Measurements from ENCODE around the gene GCM1. TPM values are rescaled to one million over a fixed set of nuclear protein-coding genes. Genes with fewer than 3 reads are reported as not detected.

The GCM1 gene
- total RNA-seq, 6 experiments from 2014 or later = not detected

DNA sequence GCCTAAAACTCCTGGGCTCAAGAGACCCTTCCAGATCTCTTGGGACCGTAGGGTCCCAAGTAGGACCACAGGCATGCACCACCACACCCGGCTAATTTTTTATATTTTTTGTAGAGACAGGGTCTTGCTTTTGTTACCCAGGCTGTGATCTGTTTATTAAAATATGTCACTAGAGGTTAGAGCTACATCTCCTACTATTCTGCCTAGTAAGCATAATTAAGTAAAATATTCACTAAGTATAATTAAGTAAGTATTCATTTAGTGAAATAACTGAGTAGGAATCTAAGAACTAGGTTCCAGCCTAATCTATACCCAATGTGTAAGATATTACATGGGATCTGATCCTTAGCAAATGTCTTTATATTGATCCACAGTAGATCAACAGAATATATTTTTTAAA is 40.2 kb upstream of the GCM1 start:
- Histone ChIP-seq H3K4me1 (peaks cover 0 to 17% (median 6%) of the 10 kb centered on the region in 4 donors), H3K27ac (peak overlapping the region in 2 of 3 donors; percentile 3 to 16), H3K4me3 (no peak overlapping the region), H3K27me3 (no peaks in the 10 kb centered on the region), H3K9me3 (no peaks in the 10 kb centered on the region), H3K36me3 (no peaks in the 10 kb centered on the region)
- no peak for ATAC-seq
- TF ChIP-seq, protein P1, sequence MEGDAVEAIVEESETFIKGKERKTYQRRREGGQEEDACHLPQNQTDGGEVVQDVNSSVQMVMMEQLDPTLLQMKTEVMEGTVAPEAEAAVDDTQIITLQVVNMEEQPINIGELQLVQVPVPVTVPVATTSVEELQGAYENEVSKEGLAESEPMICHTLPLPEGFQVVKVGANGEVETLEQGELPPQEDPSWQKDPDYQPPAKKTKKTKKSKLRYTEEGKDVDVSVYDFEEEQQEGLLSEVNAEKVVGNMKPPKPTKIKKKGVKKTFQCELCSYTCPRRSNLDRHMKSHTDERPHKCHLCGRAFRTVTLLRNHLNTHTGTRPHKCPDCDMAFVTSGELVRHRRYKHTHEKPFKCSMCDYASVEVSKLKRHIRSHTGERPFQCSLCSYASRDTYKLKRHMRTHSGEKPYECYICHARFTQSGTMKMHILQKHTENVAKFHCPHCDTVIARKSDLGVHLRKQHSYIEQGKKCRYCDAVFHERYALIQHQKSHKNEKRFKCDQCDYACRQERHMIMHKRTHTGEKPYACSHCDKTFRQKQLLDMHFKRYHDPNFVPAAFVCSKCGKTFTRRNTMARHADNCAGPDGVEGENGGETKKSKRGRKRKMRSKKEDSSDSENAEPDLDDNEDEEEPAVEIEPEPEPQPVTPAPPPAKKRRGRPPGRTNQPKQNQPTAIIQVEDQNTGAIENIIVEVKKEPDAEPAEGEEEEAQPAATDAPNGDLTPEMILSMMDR (IDR thresholded peaks at IDR 0.05) = no peak
- no peak for TF ChIP-seq POLR2A (IDR thresholded peaks at IDR 0.05)
- intact Hi-C loops (cut with DNase I) = no loop called here
- no peak for DNase-seq
- 100% methylated on average over 2 of the region's 2 CpGs for WGBS (ENCODE audit: insufficient coverage, low coverage, low lambda C conversion rate, missing lambda C conversion rate)

DNA sequence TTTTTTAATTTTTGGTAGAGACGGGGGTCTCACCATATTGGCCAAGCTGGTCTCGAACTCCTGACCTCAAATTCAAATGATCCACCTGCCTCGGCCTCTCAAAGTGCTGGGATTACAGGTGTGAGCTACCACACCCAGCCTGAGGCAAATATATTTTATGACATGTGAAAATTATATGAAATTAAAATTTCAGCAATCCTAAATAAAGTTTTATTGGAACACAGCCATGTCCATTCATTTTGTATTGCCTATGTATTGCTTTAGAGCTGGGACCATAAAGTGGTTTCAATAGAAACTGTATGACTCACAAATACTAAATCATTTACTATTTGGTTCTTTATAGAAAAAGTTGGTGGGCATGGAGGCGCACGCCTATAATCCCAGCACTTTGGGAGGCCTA is 32.0 kb upstream of the GCM1 start:
- 93% methylated on average over 5 of the region's 5 CpGs for WGBS (ENCODE audit: insufficient coverage, low coverage, low lambda C conversion rate, missing lambda C conversion rate)
- no peaks in the 10 kb centered on the region for H3K4me1 ChIP-seq
- H3K27me3 ChIP-seq = no peaks in the 10 kb centered on the region
- TF ChIP-seq, protein P1 (IDR thresholded peaks at IDR 0.05) = no peak
- no peak for TF ChIP-seq POLR2A (IDR thresholded peaks at IDR 0.05)
- no peak for ATAC-seq
- no peaks in the 10 kb centered on the region for H3K9me3 ChIP-seq
- H3K36me3 ChIP-seq = no peaks in the 10 kb centered on the region
- H3K4me3 ChIP-seq = no peak overlapping the region
- intact Hi-C loops (cut with DNase I) = no loop called here
- DNase-seq = no peak
- H3K27ac ChIP-seq = no peak overlapping the region

DNA sequence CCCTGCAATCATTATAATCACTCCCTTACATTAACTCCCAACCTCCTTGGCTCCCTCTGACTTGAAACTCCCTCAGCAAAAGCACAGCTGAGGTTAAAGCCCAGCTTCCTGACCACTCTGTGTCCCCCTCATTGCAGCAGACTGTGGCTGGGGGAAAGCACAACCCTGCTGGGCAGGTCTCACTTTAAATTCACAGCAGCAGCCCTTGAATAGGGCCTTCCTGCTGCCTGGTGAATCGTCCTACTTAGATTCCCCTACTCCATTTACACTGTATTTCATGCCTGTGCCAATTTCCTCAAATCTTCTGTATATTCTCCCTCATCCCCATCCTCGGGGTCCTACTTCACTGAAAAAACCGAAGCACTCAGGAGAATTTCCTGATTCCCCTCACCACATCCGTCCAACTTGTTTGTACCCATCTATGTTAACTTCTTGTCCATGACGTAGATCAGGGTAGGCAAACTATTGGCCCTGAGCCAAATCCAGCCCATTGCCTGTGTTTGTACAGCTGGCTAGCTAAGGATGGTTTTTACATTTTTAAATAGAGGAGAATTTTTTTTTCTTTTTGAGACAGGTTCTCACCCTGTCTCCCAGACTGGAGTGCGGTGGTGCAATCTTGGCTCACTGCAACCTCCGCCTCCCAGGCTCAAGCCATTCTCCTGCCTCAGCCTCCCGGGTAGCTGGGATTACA is 31.5 kb upstream of the GCM1 start:
- no peaks in the 10 kb centered on the region for H3K9me3 ChIP-seq
- ATAC-seq = peak; percentile 52 to 75 (median 63)
- no peaks in the 10 kb centered on the region for H3K36me3 ChIP-seq
- 38% methylated on average over 8 of the region's 8 CpGs for WGBS (ENCODE audit: insufficient coverage, low coverage, low lambda C conversion rate, missing lambda C conversion rate)
- intact Hi-C loops (cut with DNase I) = loop anchor here in 1 of 2 donors (10.0 kb wide), 1 partner anchor 225 kb away; no protein-coding TSS in a partner anchor
- H3K27me3 ChIP-seq = no peaks in the 10 kb centered on the region
- peak; percentile 47 to 56 (median 54) for DNase-seq
- no peak overlapping the region for H3K4me3 ChIP-seq
- H3K27ac ChIP-seq = no peak overlapping the region
- peaks cover 0 to 4% (median 0%) of the 10 kb centered on the region in 4 donors for H3K4me1 ChIP-seq
- TF ChIP-seq POLR2A (IDR thresholded peaks at IDR 0.05) = no peak
- TF ChIP-seq, protein P1 (IDR thresholded peaks at IDR 0.05) = no peak

DNA sequence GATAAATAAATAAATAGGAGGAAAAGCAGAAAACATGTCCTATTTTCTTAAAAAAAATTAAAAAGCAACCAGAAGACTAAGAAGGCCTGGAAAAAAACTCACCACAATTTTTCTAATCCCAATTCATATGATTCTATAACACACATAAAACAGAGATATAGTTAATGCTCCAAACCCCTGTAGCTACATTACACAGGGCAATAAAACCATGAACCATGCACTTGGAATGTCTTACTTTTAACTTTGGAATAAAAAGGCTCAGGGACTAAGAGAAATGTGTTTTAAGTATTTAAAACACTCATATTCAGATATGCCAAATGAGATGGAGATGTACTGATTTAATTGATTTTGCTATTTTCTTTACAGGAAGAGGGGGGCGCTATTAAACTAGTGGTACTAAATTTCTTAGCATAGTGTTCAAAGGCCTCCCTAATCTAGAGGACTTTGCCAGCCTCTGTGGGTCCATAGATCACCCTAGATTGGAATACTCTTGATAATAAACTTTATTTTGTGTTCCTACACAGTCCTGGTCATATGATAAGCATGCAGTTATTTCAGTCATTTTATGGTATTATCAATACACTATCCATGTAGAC is 30.3 kb upstream of the GCM1 start:
- no peaks in the 10 kb centered on the region for H3K27me3 ChIP-seq
- ATAC-seq (no peak), DNase-seq (no peak)
- H3K36me3 ChIP-seq = no peaks in the 10 kb centered on the region
- H3K4me3 ChIP-seq = no peak overlapping the region
- no peak for TF ChIP-seq POLR2A (IDR thresholded peaks at IDR 0.05)
- TF ChIP-seq, protein P1 (IDR thresholded peaks at IDR 0.05) = no peak
- H3K4me1 ChIP-seq = peaks cover 0 to 10% (median 0%) of the 10 kb centered on the region in 4 donors
- H3K9me3 ChIP-seq = no peaks in the 10 kb centered on the region
- intact Hi-C loops (cut with DNase I) = loop anchor here in 1 of 2 donors (10.0 kb wide), 1 partner anchor 226 kb away; no protein-coding TSS in a partner anchor
- 56% methylated on average over 1 of the region's 1 CpG for WGBS (ENCODE audit: insufficient coverage, low coverage, low lambda C conversion rate, missing lambda C conversion rate)
- no peak overlapping the region for H3K27ac ChIP-seq
